HT1080 (cell line): ENCODE data around the gene SPANXN4. TPM values are rescaled to one million over a fixed set of nuclear protein-coding genes. Genes with fewer than 3 reads are reported as not detected.

ENCODE experiments used
- DNase-seq: peaks from one replicate; pipeline ENCODE4 v3.0.0-alpha.2; 2015; ENCODE audit warnings: low read depth
- polyA plus RNA-seq, 2 experiments: library from polyadenylated mRNA; depleted of rRNA; stranded (reverse); fragments of >200 nt; gene quantifications; 2 replicates each; pipeline ENCODE4 v1.2.3, GENCODE V29; 2015
- total RNA-seq: library from RNA; depleted of rRNA; stranded (reverse); fragments of >200 nt; shearing (Covaris generic); gene quantifications from 2 replicates; pipeline ENCODE4 v1.2.3, GENCODE V29; 2014; rRNA removed

The SPANXN4 gene
- 0.18 TPM in 1 of 2 replicates, not detected in the other for total RNA-seq
- 0.50 TPM in 1 of 2 replicates, not detected in the other for polyA plus RNA-seq (2015; cell fraction: cytosol; rRNA removed)
- not detected in 2 replicates for polyA plus RNA-seq (2015; cell fraction: nucleus; rRNA removed)

- DNase-seq, result no peak
Observed at GRCh38 chrX:143025628-143026027, at the start of gene SPANXN4. Gene SPANXN4 (plus strand): TSS chrX:143025928. CDS start chrX:143026015, 87 bp downstream.

GRCh38 chrX:142977128-142977914, 48.4 kb upstream of the SPANXN4 start:
- DNase-seq, result no peak

DNA sequence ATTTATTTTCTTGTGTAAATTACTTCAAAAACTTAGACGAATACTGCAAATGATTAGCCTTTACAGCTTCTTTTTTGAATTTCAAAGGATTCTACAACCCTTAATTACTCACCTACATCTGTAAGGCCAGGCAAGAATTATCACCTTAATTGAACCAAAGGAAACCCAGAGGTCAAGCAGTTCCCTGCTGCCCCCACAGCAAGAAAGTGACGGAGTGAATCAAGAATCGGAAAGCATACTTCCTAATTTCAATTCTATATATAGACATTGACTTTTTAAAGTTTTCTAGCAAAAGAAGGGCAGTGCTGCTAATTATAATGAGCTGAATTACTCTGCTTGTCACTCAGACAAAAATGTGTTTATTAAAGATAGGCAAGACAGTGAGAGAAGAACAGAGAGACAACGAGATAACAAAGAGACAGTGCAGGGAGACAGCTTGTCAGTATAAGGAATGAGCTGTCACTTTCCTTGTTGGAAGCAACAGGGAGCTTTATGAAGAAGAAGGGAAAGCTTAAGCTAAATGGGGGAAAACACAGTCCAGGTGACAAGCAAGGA, 47.5 kb upstream of the SPANXN4 start:
- no peak for DNase-seq

DNA sequence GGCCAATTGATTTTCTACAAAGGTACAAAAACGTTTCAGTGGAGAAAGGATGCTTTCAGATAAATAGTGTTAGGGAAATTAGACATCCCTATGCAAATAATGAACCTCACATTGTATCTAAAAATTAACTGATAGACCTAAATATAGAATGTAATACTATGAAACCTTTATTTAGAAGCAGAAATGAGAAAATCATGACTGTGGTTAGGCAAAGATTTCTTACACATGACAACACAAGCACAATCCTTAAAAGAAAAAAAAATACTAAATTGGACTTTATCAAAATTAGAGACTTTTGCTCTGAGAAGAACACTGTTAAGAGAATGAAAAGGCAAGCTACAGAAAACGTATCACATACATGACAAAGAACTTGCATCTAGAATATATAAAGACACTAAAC, 43.0 kb upstream of the SPANXN4 start:
- no peak for DNase-seq

- no peak for DNase-seq
Observed at GRCh38 chrX:142994988-142995387, 30.7 kb upstream of the SPANXN4 start.

DNA sequence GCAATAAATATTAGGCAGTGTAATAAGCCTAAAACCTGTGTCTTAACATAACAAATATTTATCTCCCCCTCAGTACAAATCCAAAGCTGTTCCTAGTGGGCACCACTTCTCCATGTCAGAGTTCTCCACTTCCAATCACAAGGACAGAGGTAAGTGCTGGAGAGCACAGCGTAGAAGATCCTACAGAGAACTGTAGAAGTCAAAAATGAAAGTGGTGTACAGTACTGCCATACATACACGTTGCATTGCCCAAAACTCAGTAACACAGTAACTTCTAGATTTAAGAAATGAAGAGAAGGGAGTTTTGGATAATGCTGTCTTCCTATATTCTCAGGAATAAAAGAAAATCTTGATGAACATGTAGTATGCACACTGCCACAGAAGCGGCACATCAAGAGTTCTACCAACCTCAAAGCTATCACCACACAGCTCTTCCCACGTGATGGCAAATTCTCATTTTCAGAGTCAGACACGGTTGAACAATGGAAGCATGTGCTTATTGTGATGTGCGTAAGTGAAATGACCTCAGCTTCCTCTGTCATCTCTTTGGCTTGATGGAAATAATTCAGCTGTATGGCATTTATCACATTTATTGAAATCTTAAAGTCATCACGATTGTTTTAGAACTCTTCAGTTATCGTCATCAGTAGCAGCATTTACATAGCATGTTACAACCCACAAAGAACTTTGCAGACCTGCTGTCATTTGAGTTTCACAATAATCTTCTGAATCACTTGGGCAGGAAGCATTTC, 27.1 kb upstream of the SPANXN4 start:
- peak; percentile 63 for DNase-seq

DNA sequence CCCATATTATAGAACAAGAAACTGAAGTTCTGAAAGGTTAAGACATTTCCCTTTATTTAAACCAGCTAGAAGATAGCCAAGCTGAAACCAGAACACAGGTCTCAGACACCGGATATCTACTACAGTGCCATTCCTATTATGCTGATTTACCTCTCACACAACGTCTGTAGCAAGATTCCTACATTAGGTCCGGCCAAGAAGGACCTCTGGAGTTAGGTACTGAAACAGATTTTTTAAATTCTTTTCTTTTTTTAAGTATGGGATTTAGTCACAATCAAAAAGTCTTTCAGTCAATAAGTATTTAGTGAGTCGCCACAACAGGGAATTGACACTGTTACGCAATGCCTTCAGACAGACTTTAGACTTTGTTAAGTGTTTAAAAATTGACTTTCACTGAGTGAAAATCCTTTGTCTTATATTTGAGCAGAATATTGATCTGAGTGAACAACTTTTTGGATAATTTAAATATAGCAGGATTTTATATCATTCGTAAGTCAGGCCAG, 26.5 kb upstream of the SPANXN4 start:
- DNase-seq, result no peak

- no peak for DNase-seq
Observed at GRCh38 chrX:143002206-143002605, 23.5 kb upstream of the SPANXN4 start.

- no peak for DNase-seq
Observed at GRCh38 chrX:143017272-143017671, 8.5 kb upstream of the SPANXN4 start.

DNA sequence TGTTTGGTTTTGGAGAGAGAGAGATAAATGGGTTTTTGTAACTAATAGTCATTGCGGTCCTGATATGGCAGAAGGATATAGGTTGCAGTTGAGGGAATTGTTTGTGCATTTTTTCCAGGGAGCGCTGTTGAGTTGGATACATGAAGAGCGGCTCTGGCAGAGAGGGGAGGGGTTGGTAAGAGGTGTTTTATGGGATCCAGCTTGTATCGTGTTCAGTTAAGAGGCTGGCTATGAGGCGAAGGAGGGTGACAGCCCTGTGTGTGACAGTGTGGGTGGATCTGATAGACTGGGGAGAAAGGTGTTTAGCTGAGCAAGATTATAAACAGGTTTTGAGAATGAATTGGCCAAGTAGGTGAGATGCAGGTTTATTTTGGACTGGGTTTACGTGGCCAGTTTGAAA, 1.5 kb downstream of the SPANXN4 start:
- no peak for DNase-seq

- DNase-seq, result no peak
Observed at GRCh38 chrX:143047511-143047910, 21.8 kb downstream of the SPANXN4 start.

- DNase-seq, result no peak
Observed at GRCh38 chrX:143058120-143058519, 32.4 kb downstream of the SPANXN4 start.

DNA sequence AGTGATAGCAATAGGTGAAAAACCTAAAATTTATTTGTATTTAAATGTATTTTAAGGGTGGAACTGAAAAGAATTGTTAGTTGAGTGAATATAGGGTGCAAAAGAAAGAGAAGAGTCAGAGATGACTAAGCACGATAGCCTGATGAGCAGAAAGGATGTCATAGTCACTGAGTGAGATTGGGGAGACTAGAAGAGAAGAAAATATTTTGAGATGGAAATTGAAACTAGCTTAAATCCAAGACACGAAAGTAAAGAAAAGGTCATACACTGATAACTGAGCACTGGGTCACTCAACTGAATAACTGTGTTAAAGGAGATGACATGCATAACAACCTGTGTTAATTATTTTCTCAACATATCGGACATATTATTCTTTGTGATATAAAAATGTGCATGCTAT, 55.5 kb downstream of the SPANXN4 start:
- no peak for DNase-seq

- DNase-seq, result no peak
Observed at GRCh38 chrX:143082537-143082936, 56.8 kb downstream of the SPANXN4 start.
